WTC11 (cell line): Measurements from ENCODE around the gene FAM20C. TPM values are rescaled to one million over a fixed set of nuclear protein-coding genes. Genes with fewer than 3 reads are reported as not detected.

Experiments
- ATAC-seq: fragments of 200-7000 bp; cut with Tn5 transposase; 2 replicates; pipeline ENCODE4 v1.10.0; 2021; ENCODE audit warnings: mild to moderate bottlenecking, moderate library complexity
- CTCF ChIA-PET: fragments of 300-600 bp; sonication (Branson Sonifier 250); formaldehyde crosslinking; loops from one replicate; lab custom pipeline; 2021; ENCODE audit warnings: antibody characterized with exemption; lab: Charles Lee
- POLR2A ChIA-PET: fragments of 350-600 bp; sonication (Branson Sonifier 250); formaldehyde crosslinking; loops from one replicate; lab custom pipeline; 2021; ENCODE audit warnings: antibody characterized with exemption; lab: Charles Lee
- DNase-seq: peaks from one replicate; pipeline ENCODE4 v3.0.0; 2021; ENCODE audit warnings: low spot score
- H3K27ac Mint-ChIP-seq: 2 replicates; pipeline ENCODE4 v1.8.0; 2021; ENCODE audit warnings: mixed read lengths
- H3K27me3 Mint-ChIP-seq: 2 replicates; pipeline ENCODE4 v1.8.0; 2021; ENCODE audit warnings: low read depth, mild to moderate bottlenecking, moderate library complexity, mixed read lengths
- H3K36me3 Mint-ChIP-seq: 2 replicates; pipeline ENCODE4 v1.8.0; 2021; ENCODE audit warnings: mixed read lengths
- H3K4me1 Mint-ChIP-seq: 2 replicates; pipeline ENCODE4 v1.8.0; 2022; ENCODE audit warnings: mixed read lengths
- H3K4me3 Mint-ChIP-seq: 2 replicates; pipeline ENCODE4 v1.8.0; 2021; ENCODE audit warnings: mild to moderate bottlenecking, moderate library complexity, mixed read lengths
- H3K9me3 Mint-ChIP-seq: 2 replicates; pipeline ENCODE4 v1.8.0; 2021; ENCODE audit warnings: mixed read lengths
- ARID4B ChIP-seq: sonication (generic); formaldehyde crosslinking; IDR thresholded peaks from 2 replicates; pipeline ENCODE4 v1.8.0; 2023; ENCODE audit warnings: missing genetic modification reagents, mild to moderate bottlenecking, borderline replicate concordance
- ATF3 ChIP-seq: sonication (generic); formaldehyde crosslinking; conservative IDR thresholded peaks from 2 replicates; pipeline ENCODE4 v1.8.1; 2022; ENCODE audit warnings: mild to moderate bottlenecking, missing genetic modification reagents
- CREM ChIP-seq: sonication (generic); formaldehyde crosslinking; IDR thresholded peaks from 2 replicates; pipeline ENCODE4 v1.8.1; 2022; ENCODE audit warnings: mild to moderate bottlenecking, missing genetic modification reagents, moderate library complexity
- ELF4 ChIP-seq: sonication (generic); formaldehyde crosslinking; IDR thresholded peaks from 2 replicates; pipeline ENCODE4 v1.8.1; 2022; ENCODE audit warnings: low read depth, mild to moderate bottlenecking, moderate library complexity, missing genetic modification reagents
- ERG ChIP-seq: fragments of 250-450 bp; sonication (Bioruptor Pico); IDR thresholded peaks from 2 replicates; pipeline ENCODE4 v1.8.0; 2021; ENCODE audit warnings: mild to moderate bottlenecking
- ESRRA ChIP-seq: sonication (generic); formaldehyde crosslinking; IDR thresholded peaks from 2 replicates; pipeline ENCODE4 v1.8.1; 2022; ENCODE audit warnings: mild to moderate bottlenecking, missing genetic modification reagents, borderline replicate concordance
- ETV6 ChIP-seq: sonication (generic); formaldehyde crosslinking; IDR thresholded peaks from 2 replicates; pipeline ENCODE4 v1.8.1; 2022; ENCODE audit warnings: mild to moderate bottlenecking, missing genetic modification reagents
- FOXJ3 ChIP-seq: sonication (generic); formaldehyde crosslinking; IDR thresholded peaks from 2 replicates; pipeline ENCODE4 v1.9.0; 2021; ENCODE audit warnings: missing genetic modification reagents, mild to moderate bottlenecking, borderline replicate concordance
- GRHL2 ChIP-seq: fragments of 250-450 bp; sonication (Bioruptor Pico); IDR thresholded peaks from 2 replicates; pipeline ENCODE4 v1.8.0; 2022; ENCODE audit warnings: mild to moderate bottlenecking, moderate library complexity; ENCODE audit not compliant: insufficient replicate concordance, severe bottlenecking
- HMGA2 ChIP-seq: fragments of 250-450 bp; sonication (Bioruptor Pico); IDR thresholded peaks from 2 replicates; pipeline ENCODE4 v1.4.0; 2021; ENCODE audit warnings: mild to moderate bottlenecking, moderate library complexity
- KAT7 ChIP-seq: sonication (generic); formaldehyde crosslinking; IDR thresholded peaks from 2 replicates; pipeline ENCODE4 v1.8.1; 2023; ENCODE audit warnings: missing genetic modification reagents, mild to moderate bottlenecking, borderline replicate concordance
- NFE2L1 ChIP-seq: sonication (generic); formaldehyde crosslinking; IDR thresholded peaks from 2 replicates; pipeline ENCODE4 v1.8.1; 2023; ENCODE audit warnings: missing genetic modification reagents
- NR2C2 ChIP-seq: sonication (generic); formaldehyde crosslinking; IDR thresholded peaks from 2 replicates; pipeline ENCODE4 v1.8.0; 2022; ENCODE audit warnings: mild to moderate bottlenecking, missing genetic modification reagents
- NR3C1 ChIP-seq: sonication (generic); formaldehyde crosslinking; conservative IDR thresholded peaks from 2 replicates; pipeline ENCODE4 v1.8.1; 2023; ENCODE audit warnings: low read depth, mild to moderate bottlenecking, missing genetic modification reagents
- RORB ChIP-seq: fragments of 250-450 bp; sonication (Bioruptor Pico); IDR thresholded peaks from 2 replicates; pipeline ENCODE4 v1.9.0; 2021; ENCODE audit warnings: mild to moderate bottlenecking
- SMAD3 ChIP-seq: sonication (generic); formaldehyde crosslinking; IDR thresholded peaks from 2 replicates; pipeline ENCODE4 v1.8.0; 2022; ENCODE audit warnings: missing genetic modification reagents, mild to moderate bottlenecking, borderline replicate concordance
- SP1 ChIP-seq: sonication (generic); formaldehyde crosslinking; conservative IDR thresholded peaks from 2 replicates; pipeline ENCODE4 v1.8.1; 2022; ENCODE audit warnings: missing genetic modification reagents
- TCF7 ChIP-seq: sonication (generic); formaldehyde crosslinking; IDR thresholded peaks from 2 replicates; pipeline ENCODE4 v1.8.0; 2022; ENCODE audit warnings: mild to moderate bottlenecking, low read depth, missing genetic modification reagents, moderate library complexity
- ZBTB21 ChIP-seq: sonication (generic); formaldehyde crosslinking; IDR thresholded peaks from 2 replicates; pipeline ENCODE4 v1.8.1; 2023; ENCODE audit warnings: mild to moderate bottlenecking, missing genetic modification reagents, borderline replicate concordance
- ZNF121 ChIP-seq: sonication (generic); formaldehyde crosslinking; IDR thresholded peaks from 2 replicates; pipeline ENCODE4 v1.8.0; 2023; ENCODE audit warnings: missing genetic modification reagents
- ZNF219 ChIP-seq: sonication (generic); formaldehyde crosslinking; IDR thresholded peaks from 2 replicates; pipeline ENCODE4 v1.8.0; 2023; ENCODE audit warnings: missing genetic modification reagents, mild to moderate bottlenecking, borderline replicate concordance
- ZNF232 ChIP-seq: sonication (generic); formaldehyde crosslinking; IDR thresholded peaks from 2 replicates; pipeline ENCODE4 v1.8.0; 2022; ENCODE audit warnings: mild to moderate bottlenecking, missing genetic modification reagents
- ZNF281 ChIP-seq: sonication (generic); formaldehyde crosslinking; IDR thresholded peaks from 2 replicates; pipeline ENCODE4 v1.8.0; 2023; ENCODE audit warnings: mild to moderate bottlenecking, missing genetic modification reagents
- ZNF416 ChIP-seq: fragments of 250-450 bp; sonication (Bioruptor Pico); IDR thresholded peaks from 2 replicates; pipeline ENCODE4 v1.9.0; 2021; ENCODE audit warnings: mild to moderate bottlenecking, inconsistent platforms
- ZNF512 ChIP-seq: sonication (generic); formaldehyde crosslinking; IDR thresholded peaks from 2 replicates; pipeline ENCODE4 v1.8.1; 2022; ENCODE audit warnings: missing genetic modification reagents, borderline replicate concordance
- ZNF671 ChIP-seq: fragments of 250-450 bp; sonication (Bioruptor Pico); IDR thresholded peaks from 2 replicates; pipeline ENCODE4 v1.8.0; 2021; ENCODE audit warnings: mild to moderate bottlenecking
- total RNA-seq: library from RNA; stranded (reverse); gene quantifications from 3 replicates; pipeline ENCODE4 v1.2.3, GENCODE V29; 2021

Gene FAM20C
- total RNA-seq, 1 experiment from 2014 or later = 64.9 TPM

GRCh38 chr7:292826-293225, 100.5 kb downstream of the FAM20C start:
- H3K36me3 Mint-ChIP-seq = no peaks in the 10 kb centered on the region
- POLR2A ChIA-PET = no interaction called here
- CTCF ChIA-PET = no interaction called here
- DNase-seq (no peak), ATAC-seq (no peak)
- peaks cover 51% of the 10 kb centered on the region for H3K27me3 Mint-ChIP-seq
- TF ChIP-seq KAT7 (CRISPR knock-in tag) (no peak), ZNF416 (CRISPR knock-in tag) (no peak), FOXJ3 (CRISPR knock-in tag) (no peak), ERG (CRISPR knock-in tag) (no peak), GRHL2 (no peak), ESRRA (CRISPR knock-in tag) (no peak), ATF3 (CRISPR knock-in tag) (no peak), ARID4B (CRISPR knock-in tag) (no peak), NR2C2 (no peak), ETV6 (CRISPR knock-in tag) (no peak), ZNF232 (CRISPR knock-in tag) (no peak), SMAD3 (no peak), NFE2L1 (CRISPR knock-in tag) (no peak), ZBTB21 (CRISPR knock-in tag) (no peak), ELF4 (CRISPR knock-in tag) (no peak), RORB (CRISPR knock-in tag) (no peak), ZNF512 (CRISPR knock-in tag) (no peak), SP1 (no peak), CREM (CRISPR knock-in tag) (no peak)
- H3K27ac Mint-ChIP-seq = no peak overlapping the region
- no peaks in the 10 kb centered on the region for H3K4me1 Mint-ChIP-seq
- no peak overlapping the region for H3K4me3 Mint-ChIP-seq
- no peaks in the 10 kb centered on the region for H3K9me3 Mint-ChIP-seq

- H3K4me3 Mint-ChIP-seq = no peak overlapping the region
- H3K4me1 Mint-ChIP-seq = no peaks in the 10 kb centered on the region
- no peaks in the 10 kb centered on the region for H3K36me3 Mint-ChIP-seq
- ChIA-PET CTCF (no interaction called here), POLR2A (no interaction called here)
- no peaks in the 10 kb centered on the region for H3K9me3 Mint-ChIP-seq
- peaks cover 41% of the 10 kb centered on the region for H3K27me3 Mint-ChIP-seq
- ATAC-seq (no peak), DNase-seq (no peak)
- H3K27ac Mint-ChIP-seq = no peak overlapping the region
- TF ChIP-seq ZNF671 (CRISPR knock-in tag) (no peak), ZNF121 (no peak), NR3C1 (CRISPR knock-in tag) (no peak), HMGA2 (no peak), ZNF281 (CRISPR knock-in tag) (no peak), CREM (CRISPR knock-in tag) (no peak), ZNF219 (CRISPR knock-in tag) (no peak), ZNF232 (CRISPR knock-in tag) (no peak), TCF7 (CRISPR knock-in tag) (no peak)
These were observed 101.5 kb downstream of the FAM20C start for GRCh38 chr7:293681-294439.
